Endothelial cell of umbilical vein (primary cell): Measurements from ENCODE around the gene DNAJC27. TPM values are rescaled to one million over a fixed set of nuclear protein-coding genes. Genes with fewer than 3 reads are reported as not detected.

ENCODE experiments used
- BruUV-seq: library from RNA; stranded (reverse); fragments of 400-500 nt; replicated peaks from 2 replicates; lab custom pipeline; 2021; lab: Mats Ljungman, UMichigan
- CTCF ChIA-PET: fragments of 300-600, 350-600 bp; sonication (Branson Sonifier 250); formaldehyde crosslinking; loops from one replicate; lab custom pipeline; 2021; ENCODE audit warnings: antibody characterized with exemption, inconsistent platforms; lab: Charles Lee
- POLR2A ChIA-PET: fragments of 300-600, 350-600 bp; sonication (Branson Sonifier 250); formaldehyde crosslinking; loops from one replicate; lab custom pipeline; 2021; ENCODE audit warnings: antibody characterized with exemption, inconsistent platforms; lab: Charles Lee
- DNase-seq: peaks from one replicate; pipeline ENCODE4 v3.0.0-alpha.2; 2011; ENCODE audit warnings: low read depth, low spot score
- FAIRE-seq: peaks from 2 replicates; lab custom pipeline; 2011; peaks lifted over from hg19 to GRCh38; lab: Jason Lieb, UNC
- H2AFZ ChIP-seq: 2 replicates; pipeline ENCODE4 v1.6.0; 2012; ENCODE audit warnings: low read depth, low read length, control low read depth, inconsistent platforms
- H3K27ac ChIP-seq: 2 replicates; pipeline ENCODE4 v1.5.1; 2011; ENCODE audit warnings: low read depth, mild to moderate bottlenecking, control low read depth, low read length, moderate library complexity; ENCODE audit not compliant: insufficient read depth
- H3K27me3 ChIP-seq, 2 experiments: 2 replicates each; pipeline versions ENCODE4 v1.6.0 to v1.6.1; 2011; ENCODE audit warnings: low read length in 2 of 2, mixed read lengths in 1 of 2; ENCODE audit not compliant: control insufficient read depth in 2 of 2, insufficient read depth in 2 of 2
- H3K36me3 ChIP-seq, 2 experiments: 2 replicates in 1 of 2; 3 replicates in 1 of 2; pipeline ENCODE4 v1.5.1; 2011; ENCODE audit warnings: low read length in 2 of 2, mild to moderate bottlenecking in 1 of 2, moderate library complexity in 1 of 2; ENCODE audit not compliant: control insufficient read depth in 2 of 2, insufficient read depth in 2 of 2; ENCODE audit errors: extremely low read depth in 1 of 2
- H3K4me1 ChIP-seq: 3 replicates; pipeline ENCODE4 v1.5.1; 2011; ENCODE audit warnings: mild to moderate bottlenecking, low read length; ENCODE audit not compliant: control insufficient read depth, insufficient read depth; ENCODE audit errors: extremely low read depth
- H3K4me2 ChIP-seq: 2 replicates; pipeline ENCODE4 v1.6.1; 2011; ENCODE audit warnings: low read length, control low read depth, mixed read lengths; ENCODE audit not compliant: insufficient read depth
- H3K4me3 ChIP-seq, 3 experiments: fragments of 200-600 bp in 1 of 3; sonication (generic), shearing (Covaris generic) in 1 of 3; replicated peaks in 1 of 3; 2 replicates each; pipeline ENCODE4 v1.5.1; 2011 to 2016; ENCODE audit warnings: control low read depth in 3 of 3, low read length in 3 of 3, mild to moderate bottlenecking in 2 of 3, inconsistent platforms in 1 of 3, low read depth in 1 of 3, moderate library complexity in 1 of 3; ENCODE audit not compliant: insufficient read depth in 1 of 3
- H3K79me2 ChIP-seq: 2 replicates; pipeline ENCODE4 v1.6.0; 2012; ENCODE audit warnings: low read length, inconsistent platforms; ENCODE audit not compliant: control insufficient read depth, insufficient read depth
- H3K9ac ChIP-seq: replicated peaks from 2 replicates; pipeline ENCODE3; 2011; ENCODE audit warnings: low read length, control low read depth; ENCODE audit not compliant: insufficient read depth; ENCODE audit errors: extremely low read depth
- H3K9me1 ChIP-seq: replicated peaks from 3 replicates; pipeline ENCODE4 v1.6.0; 2011; ENCODE audit warnings: mild to moderate bottlenecking, low read length; ENCODE audit not compliant: control insufficient read depth, insufficient read depth; ENCODE audit errors: extremely low read depth
- H3K9me3 ChIP-seq: replicated peaks from 2 replicates; pipeline ENCODE4 v1.5.1; 2012; ENCODE audit warnings: low read length, inconsistent platforms; ENCODE audit not compliant: control insufficient read depth, insufficient read depth
- H4K20me1 ChIP-seq: replicated peaks from 2 replicates; pipeline ENCODE3; 2011; ENCODE audit warnings: mild to moderate bottlenecking, low read length; ENCODE audit not compliant: control insufficient read depth, insufficient read depth; ENCODE audit errors: extremely low read depth
- EZH2 ChIP-seq: IDR thresholded peaks from 2 replicates; pipeline ENCODE4 v1.6.1; 2012; ENCODE audit warnings: borderline replicate concordance, low read depth, mild to moderate bottlenecking, moderate library complexity, low read length, inconsistent platforms; ENCODE audit not compliant: severe bottlenecking
- FOS ChIP-seq: IDR thresholded peaks from 2 replicates; pipeline ENCODE4 v1.6.1; 2011; ENCODE audit warnings: mild to moderate bottlenecking, low read length, moderate library complexity, borderline replicate concordance; ENCODE audit not compliant: insufficient read depth
- GATA2 ChIP-seq: IDR thresholded peaks from 2 replicates; pipeline ENCODE4 v1.7.0; 2011; ENCODE audit warnings: low read depth, mild to moderate bottlenecking, moderate library complexity, mixed read lengths, low read length; ENCODE audit not compliant: insufficient read length, insufficient read depth
- JUN ChIP-seq: IDR thresholded peaks from 2 replicates; pipeline ENCODE4 v1.6.1; 2011; ENCODE audit warnings: borderline replicate concordance, low read depth; ENCODE audit not compliant: insufficient read length, insufficient read depth
- dilution Hi-C: fragments of 300-500 bp; cut with MboI; formaldehyde crosslinking; loops from one replicate; pipeline ENCODE4 v1.15.0; 2019; ENCODE audit warnings: low sequenced_read_pairs; ENCODE audit not compliant: extremely low pct_ligation_motif_present
- intact Hi-C: fragments of 100-400 bp; cut with micrococcal nuclease; formaldehyde crosslinking; loops from one replicate; pipeline ENCODE4 v1.10.0; 2022
- polyA plus RNA-seq, 4 experiments: library from polyadenylated mRNA; depleted of rRNA in 3 of 4; stranded (reverse) in 3 of 4; unstranded in 1 of 4; fragments of >200 nt; gene quantifications; 2 replicates each; pipeline versions ENCODE4 v1.2.1 to v1.2.3, GENCODE V29; 2011 to 2012; ENCODE audit warnings: missing spikeins in 1 of 4
- total RNA-seq: library from RNA; stranded (reverse); gene quantifications from 2 replicates; pipeline ENCODE4 v1.2.3, GENCODE V29; 2021
- TF ChIP-seq, protein P1 (sequence below): IDR thresholded peaks from 2 replicates; pipeline ENCODE4 v1.6.1; 2011; ENCODE audit not compliant: insufficient read depth, insufficient read length

The DNAJC27 gene
- total and polyA plus RNA-seq, 2 donors (not counting 3 experiments of a cell fraction or from before 2014, with no cell fraction given): 1.3 to 3.2 TPM

DNA sequence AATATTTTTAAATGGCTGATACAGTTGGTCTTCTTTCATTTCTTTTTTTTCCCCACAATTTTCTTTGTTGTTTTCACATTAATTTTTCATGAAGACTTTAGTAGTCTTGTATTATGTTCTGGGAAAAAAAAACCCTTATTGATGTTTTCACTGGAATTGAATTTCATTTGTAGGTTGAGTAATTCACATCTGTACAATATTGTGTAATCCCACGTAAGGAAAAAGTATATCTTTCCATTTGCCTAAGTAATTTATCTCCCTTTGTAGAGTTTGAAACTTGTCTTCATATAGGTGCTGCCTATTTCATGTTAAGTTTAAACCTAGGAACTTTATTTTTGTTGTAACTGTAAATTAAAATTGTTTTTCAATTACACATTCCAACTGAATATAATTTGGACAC is 2.0 kb downstream of the DNAJC27 start:
- ChIA-PET CTCF (interaction anchor here (1.5 kb wide), 2 partner anchors 11 to 139 kb away, joined by 3 read pairs; no protein-coding TSS in a partner anchor), POLR2A (no interaction called here)
- peaks cover 6% of the 10 kb centered on the region for H3K79me2 ChIP-seq
- H3K4me3 ChIP-seq: no peak overlapping the region
- no peak overlapping the region for H3K9ac ChIP-seq
- intact Hi-C loops (loop anchor here (2.0 to 5.0 kb wide), 2 partner anchors 73 to 142 kb away; partner anchors contain the start of gene EFR3B), dilution Hi-C loops (no loop called here)
- peaks cover 0 to 2% of the 10 kb centered on the region in 2 experiments for H3K36me3 ChIP-seq
- FAIRE-seq (no peak), DNase-seq (no peak)
- no peak overlapping the region for H3K4me2 ChIP-seq
- no peaks in the 10 kb centered on the region for H3K9me3 ChIP-seq
- no peak overlapping the region for H3K27ac ChIP-seq
- no peak for TF ChIP-seq GATA2
- TF ChIP-seq JUN: no peak
- no peaks in the 10 kb centered on the region for H3K9me1 ChIP-seq
- H2AFZ ChIP-seq: no peak overlapping the region
- H3K4me1 ChIP-seq: peaks cover 10% of the 10 kb centered on the region
- H4K20me1 ChIP-seq: no peaks in the 10 kb centered on the region
- no peaks in the 10 kb centered on the region for H3K27me3 ChIP-seq
- no TSS peak for BruUV-seq

DNA sequence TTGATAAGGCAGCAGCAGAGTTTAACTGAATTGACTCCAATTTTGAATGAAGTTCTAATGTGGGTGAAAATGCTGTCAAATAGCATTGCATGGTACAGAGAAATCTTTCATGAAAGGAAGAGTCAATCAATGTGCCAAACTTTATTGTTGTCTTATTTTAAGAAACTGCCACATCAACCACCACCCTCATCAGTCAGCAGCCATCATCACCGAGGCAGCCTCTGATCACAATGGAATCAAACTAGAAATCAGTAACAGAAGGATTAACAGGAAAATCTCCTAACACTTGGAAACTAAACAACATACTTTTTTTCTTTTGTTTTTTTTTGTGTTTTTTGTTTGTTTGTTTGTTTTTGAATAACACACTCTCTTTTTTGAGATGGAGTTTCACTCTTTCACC is 9.9 kb downstream of the DNAJC27 start:
- intact Hi-C loops: no loop called here
- Histone ChIP-seq H3K4me2 (no peak overlapping the region), H3K9me3 (no peaks in the 10 kb centered on the region), H3K36me3 (peaks cover 2 to 4% of the 10 kb centered on the region in 2 experiments), H3K4me3 (no peak overlapping the region), H4K20me1 (no peaks in the 10 kb centered on the region), H3K27me3 (no peaks in the 10 kb centered on the region), H3K9ac (no peak overlapping the region), H3K9me1 (no peaks in the 10 kb centered on the region), H3K79me2 (no peaks in the 10 kb centered on the region), H2AFZ (no peak overlapping the region), H3K4me1 (no peaks in the 10 kb centered on the region), H3K27ac (no peak overlapping the region)
- ChIA-PET CTCF (interaction anchor here (1.0 to 1.2 kb wide), 2 partner anchors 13 to 167 kb away, joined by 3 read pairs; no protein-coding TSS in a partner anchor), POLR2A (no interaction called here)
- DNase-seq (no peak), FAIRE-seq (no peak)
- dilution Hi-C loops: no loop called here
- TF ChIP-seq GATA2 (no peak), EZH2 (no peak), JUN (no peak), FOS (no peak)
- TF ChIP-seq, protein P1, sequence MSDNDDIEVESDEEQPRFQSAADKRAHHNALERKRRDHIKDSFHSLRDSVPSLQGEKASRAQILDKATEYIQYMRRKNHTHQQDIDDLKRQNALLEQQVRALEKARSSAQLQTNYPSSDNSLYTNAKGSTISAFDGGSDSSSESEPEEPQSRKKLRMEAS: no peak
- no TSS peak for BruUV-seq
